HG02840 (cell line): ENCODE results near the gene IL17D.
"Not testable (repeated sequence)": the region's sequence is repeated elsewhere in the genome, so short reads cannot be mapped to it uniquely, and the experiment has no call there.

Experiments
- ATAC-seq: cut with Tn5 transposase; IDR thresholded peaks from one replicate; pipeline ENCODE4 v1.9.1; 2021; ENCODE audit warnings: mild to moderate bottlenecking, moderate library complexity, moderate number of reproducible peaks; ENCODE audit not compliant: unreplicated experiment, low FRiP score

IL17D gene

DNA sequence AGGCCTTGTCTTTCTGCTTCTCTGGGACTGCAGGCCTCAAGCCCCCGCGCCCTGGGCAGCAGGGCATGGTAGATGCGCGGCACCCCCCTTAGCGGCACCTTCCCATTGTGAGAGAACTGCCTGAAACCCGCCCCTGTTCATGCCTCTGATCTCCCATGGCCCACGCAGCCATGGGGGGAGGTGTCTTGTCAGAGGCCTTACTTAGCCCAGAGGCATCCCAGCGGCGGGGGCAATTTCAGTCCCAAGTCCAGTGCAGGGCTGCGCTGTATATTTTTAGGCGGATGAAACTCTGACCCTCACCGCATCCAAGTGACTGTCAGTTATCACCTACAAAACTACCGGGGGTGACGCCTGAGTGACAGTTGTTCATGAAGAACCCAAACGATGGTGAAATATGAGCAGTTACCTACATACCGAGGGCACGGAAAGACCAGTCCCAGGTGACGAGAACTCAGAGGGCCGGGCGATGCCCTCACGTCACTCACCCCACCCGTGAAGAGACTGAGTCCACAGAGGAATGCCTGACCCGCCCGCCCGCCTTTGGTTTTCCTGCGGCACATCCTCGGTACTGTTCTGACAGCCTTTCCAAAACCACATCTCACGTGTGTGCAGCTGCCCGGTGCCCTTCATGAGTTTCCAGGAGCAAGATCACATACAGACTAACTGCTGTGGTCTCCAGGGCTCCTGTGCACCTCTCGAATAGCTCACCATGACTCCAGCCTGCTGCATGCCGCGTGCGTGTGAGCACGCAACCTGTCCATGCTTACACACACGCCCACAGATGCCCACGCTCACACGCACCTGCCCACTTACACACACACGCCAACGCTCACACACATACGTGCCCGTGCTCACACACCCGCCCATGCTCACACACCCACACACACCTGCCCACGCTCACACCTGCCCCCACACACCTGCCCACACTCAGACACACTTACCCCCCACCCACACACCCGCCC lies 14.4 kb downstream of the IL17D start:
- no peak for ATAC-seq

DNA sequence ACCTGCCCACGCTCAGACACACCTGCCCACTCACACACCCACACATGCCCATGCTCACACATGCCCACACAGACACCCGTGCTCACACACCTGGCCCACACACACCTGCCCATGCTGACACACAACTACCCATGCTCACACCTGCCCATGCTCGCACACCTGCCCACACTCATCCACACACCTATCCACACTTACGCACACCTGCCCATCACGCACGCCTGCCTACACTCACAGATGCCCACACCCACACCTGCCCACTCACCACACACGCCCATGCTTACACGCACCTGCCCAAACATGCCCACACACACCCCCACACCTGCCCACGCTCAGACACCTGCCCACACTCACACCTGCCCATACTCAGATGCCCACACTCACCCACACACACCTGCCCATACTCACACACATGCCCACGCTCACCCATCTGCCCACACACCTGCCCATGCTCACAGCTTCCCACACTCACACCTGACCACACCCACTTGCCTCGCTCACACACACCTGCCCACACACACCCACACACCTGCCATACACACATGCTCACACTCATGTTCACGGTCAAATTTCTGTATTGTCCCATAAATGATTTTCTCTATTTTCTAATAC lies 15.6 kb downstream of the IL17D start:
- ATAC-seq, result no peak

DNA sequence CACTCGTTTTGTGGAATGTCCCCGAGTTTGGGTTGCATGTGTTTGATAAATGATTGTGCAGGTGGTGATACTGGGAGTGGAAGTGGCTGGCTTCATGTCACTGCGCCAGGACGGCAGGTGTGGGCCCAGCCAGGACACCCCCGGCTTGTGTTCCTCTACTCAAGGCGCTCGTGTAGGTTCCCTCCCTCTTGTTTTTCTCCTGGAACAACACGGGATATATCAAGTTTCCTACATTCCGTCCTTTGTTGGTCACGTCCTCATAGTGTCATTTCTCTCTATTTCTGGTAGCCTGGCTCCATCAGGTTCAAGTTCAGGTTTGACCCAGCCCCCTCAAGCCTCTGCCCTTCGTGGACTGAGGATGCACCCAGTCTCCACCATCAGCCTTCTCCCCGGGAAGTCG lies 16.3 kb downstream of the IL17D start:
- ATAC-seq, result no peak

DNA sequence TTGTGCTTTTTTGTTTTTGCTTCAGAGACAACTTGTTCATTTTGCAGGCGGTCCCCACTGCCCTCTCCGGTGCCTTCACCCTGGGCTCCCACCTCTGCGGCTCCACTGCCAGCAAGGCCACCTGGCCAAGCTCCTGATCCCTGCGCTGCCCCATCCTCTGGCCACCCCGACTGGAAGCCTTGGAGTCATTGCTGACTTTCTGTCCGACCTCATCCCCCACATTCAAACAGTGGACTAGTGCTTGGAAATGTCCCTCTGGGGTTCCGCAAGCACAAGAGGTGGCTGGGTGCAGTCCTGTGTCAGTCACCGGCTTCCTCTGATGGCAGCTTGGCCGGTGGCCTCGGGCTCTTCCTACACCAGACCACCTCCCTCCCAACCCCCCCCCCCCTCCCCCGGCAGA lies 17.0 kb downstream of the IL17D start:
- no peak for ATAC-seq

DNA sequence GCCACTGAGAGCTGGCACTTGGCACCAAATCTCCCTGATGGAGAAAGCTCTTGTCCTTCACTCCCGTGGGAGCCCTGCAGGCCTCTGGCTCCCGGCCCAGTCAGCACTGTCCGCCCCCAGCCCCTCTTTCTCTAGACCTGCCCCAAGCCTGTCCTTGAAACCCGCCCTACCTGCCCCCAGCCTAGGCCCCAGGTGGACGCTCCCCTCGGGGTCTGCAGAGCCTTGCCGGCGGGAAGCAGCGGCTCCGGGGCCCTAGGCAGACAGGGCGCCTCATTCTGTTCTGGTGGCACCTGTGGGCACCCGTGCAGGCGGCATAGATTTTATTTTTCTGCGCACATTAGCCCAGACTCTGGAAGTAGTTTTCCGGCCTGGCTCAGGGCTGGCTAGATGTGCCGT lies 17.6 kb downstream of the IL17D start:
- no peak for ATAC-seq

DNA sequence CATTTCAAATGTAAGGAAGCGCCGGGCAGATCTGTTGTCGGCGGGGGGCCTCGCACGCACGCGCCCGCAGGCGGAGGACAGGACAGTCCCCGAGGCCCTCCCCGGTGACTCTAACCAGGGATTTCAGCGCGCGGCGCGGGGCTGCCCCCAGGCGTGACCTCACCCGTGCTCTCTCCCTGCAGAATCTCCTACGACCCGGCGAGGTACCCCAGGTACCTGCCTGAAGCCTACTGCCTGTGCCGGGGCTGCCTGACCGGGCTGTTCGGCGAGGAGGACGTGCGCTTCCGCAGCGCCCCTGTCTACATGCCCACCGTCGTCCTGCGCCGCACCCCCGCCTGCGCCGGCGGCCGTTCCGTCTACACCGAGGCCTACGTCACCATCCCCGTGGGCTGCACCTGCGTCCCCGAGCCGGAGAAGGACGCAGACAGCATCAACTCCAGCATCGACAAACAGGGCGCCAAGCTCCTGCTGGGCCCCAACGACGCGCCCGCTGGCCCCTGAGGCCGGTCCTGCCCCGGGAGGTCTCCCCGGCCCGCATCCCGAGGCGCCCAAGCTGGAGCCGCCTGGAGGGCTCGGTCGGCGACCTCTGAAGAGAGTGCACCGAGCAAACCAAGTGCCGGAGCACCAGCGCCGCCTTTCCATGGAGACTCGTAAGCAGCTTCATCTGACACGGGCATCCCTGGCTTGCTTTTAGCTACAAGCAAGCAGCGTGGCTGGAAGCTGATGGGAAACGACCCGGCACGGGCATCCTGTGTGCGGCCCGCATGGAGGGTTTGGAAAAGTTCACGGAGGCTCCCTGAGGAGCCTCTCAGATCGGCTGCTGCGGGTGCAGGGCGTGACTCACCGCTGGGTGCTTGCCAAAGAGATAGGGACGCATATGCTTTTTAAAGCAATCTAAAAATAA lies 18.2 kb downstream of the IL17D start:
- no peak for ATAC-seq

DNA sequence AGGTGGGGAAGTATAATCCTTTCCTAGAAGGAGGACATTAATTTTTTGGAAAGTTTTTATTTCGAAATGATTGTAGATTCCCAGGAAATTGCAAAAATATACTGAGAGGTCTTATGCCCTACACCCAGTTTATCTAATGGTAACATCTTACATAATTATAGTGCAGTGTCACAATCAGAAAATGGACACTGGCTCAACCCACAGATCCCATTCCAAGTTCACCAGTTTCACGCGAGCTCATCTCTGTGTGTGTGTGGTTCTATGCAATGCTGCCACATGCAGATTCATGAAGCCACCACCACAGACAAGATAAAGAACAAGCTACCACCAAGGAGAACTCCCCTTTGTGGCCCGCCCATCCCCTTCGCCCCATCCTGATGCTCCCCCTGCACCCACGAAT lies 24.4 kb downstream of the IL17D start:
- ATAC-seq, result no peak

DNA sequence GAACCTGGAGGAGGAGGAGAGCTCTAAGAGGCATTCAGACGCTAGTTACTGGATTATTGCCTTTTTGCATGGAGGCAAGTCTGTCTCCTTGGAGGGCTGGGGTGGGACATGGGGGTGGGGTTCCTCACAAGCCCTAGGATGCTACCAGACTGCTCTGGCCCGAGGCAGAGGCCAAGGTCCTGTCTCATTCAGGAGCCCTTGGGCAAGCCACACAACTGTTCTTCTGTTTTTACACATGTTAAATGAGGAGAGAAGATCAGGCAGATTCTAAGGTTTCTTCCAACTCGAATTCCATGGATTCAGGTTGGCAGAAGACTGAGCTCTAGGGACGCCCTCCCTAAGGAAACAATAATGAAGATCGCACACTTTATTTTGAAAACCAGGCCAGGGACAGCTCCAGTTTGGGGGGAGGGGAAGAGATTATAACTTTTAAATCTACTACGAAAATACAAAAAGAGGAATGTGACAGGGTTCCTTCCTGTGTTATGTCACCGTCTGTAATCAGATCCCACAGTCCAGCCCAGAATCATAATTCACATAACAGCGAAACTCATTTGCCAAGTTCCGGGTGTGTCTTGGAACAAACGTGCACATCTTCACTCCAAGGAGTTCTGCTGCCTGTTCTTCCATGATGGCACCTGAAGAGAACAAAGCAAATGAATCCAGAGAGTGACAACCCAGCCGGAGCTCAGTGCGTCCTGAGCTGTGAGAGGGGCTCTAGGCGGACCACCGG lies 25.2 kb downstream of the IL17D start:
- ATAC-seq, result no peak

DNA sequence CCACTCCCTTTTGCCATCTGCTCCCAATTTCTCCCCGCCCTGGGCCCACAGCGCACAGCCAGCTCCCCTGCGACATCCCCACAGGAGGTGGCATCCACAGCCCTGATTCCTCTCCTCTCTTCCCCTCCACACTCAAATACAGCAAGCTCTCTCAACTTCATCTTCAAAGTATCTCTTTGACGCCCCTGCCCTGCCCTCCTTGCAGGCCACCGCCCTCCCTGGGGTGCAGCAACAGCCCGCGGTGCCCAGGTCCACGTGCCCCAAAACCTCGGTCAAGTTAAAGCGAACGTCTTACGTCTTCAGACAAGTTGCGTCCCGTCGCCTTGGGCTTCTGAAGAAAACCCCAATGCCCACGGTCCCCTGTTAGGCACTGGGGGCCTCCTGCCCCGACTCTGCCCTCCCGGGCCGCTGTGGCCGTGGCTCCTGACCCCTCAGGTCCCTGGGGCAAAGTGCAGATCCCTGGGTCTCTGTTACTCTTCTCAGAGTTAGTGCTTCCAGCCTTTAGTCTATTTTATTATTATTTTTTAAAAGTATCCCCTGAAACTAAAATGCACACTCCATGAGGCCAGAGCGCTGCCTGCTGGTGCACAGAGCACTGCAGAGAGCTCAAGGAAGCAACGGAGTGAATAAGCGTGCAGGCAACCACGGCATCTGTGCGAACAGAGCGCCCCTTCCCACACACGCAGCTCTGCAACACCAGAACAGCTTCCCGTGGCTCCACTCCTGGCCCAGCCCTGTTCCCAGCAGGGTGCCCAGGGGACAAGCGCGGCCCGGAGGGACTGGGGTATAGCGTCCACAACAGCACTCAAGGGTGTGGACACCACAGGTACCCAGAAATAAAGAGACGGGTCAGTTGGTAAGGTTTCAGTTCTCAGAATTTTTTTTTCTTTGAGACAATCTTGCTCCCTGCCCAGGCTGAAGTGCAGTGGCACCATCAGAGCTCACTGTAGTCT lies 26.4 kb downstream of the IL17D start:
- ATAC-seq, result no peak

DNA sequence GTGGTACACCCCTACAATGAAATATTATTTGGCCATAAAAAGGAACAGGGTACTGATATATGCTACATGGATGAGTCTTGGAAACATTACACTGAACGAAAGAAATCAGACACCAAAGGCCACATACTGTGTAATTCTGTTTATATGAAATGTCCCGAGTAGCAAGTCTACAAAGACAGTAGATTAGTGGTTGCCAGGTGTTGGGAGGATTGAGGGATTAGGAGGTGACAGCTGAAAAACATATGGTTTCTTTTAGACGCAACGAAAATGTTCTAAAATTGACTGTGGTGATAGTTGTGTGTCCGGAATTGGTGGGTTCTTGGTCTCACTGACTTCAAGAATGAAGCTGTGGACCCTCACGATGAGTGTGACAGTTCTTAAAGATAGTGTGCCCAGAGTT lies 35.1 kb downstream of the IL17D start:
- ATAC-seq, result no peak

DNA sequence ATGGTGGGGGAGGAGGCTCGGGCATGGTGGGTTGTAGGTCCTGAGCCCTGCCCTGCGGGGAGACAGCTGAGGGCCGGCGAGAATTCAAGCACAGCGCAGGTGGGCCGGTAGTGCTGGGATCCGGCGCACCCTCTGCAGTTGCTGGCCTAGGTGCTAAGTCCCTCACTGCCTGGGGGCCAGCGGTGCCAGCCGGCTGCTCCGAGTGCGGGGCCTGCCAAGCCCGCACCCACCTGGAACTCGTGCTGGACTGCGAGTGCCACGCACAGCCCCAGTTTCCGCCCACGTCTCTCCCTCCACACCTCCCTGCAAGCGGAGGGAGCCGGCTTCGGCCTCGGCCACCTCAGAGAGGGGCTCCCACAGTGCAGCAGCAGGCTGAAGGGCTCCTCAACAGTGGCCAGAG lies 36.5 kb downstream of the IL17D start:
- no peak for ATAC-seq

DNA sequence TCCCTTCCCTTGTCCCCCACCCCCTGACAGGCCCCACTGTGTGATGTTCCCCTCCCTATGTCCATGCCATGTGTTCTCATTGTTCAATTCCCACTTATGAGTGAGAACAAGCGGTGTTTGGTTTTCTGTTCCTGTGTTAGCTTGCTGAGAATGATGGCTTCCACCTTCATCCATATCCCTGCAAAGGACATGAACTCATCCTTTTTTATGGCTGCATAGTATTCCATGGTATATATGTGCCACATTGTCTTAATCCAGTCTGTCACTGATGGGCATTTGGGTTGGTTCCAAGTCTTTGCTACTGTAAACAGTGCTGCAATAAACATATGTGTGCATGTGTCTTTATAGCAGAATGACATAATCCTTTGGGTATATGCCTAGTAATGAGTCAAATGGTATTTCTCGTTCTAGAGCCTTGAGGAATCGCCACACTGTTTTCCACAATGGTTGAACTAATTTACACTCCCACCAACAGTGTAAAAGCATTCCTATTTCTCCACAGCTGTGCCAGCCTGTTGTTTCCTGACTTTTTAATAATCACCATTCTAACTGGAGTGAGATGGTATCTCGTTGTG lies 40.4 kb downstream of the IL17D start:
- not testable (repeated sequence) for ATAC-seq

DNA sequence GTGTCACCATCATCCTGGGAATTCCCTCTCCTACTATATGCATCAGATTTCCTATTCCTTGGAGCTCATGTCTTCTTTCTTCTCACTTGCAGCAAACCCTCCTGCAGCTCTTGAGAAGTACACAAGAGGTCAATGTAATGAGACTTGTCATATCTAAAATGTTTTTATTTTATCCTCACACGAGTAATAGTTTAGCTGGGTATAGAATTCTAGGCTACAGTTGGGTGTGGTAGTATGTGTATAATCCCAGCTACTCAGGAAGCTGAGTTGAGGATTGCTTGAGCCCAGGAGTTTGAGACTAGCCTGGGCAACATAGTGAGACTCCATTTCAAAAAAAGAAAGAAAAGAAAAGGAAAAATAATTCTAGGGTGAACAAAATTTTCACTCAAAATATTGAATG lies 45.9 kb downstream of the IL17D start:
- no peak for ATAC-seq

DNA sequence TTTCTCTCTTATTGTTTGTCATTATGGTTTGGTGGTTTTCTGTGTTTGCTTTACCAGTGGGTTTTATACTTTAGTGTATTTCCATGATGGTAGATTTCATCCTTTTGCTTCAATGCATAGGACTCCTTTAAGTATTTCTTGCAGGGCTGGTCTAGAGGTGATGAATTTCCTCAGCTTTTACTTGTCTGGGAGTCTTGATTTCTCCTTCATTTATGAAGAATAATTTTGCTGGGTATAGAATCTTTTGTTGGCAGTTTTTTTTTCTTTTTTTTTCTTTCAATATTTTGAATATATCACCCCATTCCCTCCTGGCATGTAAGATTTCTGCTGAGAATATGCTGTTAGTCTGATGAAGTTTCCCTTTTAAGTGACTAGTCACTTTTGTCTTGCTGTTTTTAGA lies 50.5 kb downstream of the IL17D start:
- ATAC-seq, result no peak

DNA sequence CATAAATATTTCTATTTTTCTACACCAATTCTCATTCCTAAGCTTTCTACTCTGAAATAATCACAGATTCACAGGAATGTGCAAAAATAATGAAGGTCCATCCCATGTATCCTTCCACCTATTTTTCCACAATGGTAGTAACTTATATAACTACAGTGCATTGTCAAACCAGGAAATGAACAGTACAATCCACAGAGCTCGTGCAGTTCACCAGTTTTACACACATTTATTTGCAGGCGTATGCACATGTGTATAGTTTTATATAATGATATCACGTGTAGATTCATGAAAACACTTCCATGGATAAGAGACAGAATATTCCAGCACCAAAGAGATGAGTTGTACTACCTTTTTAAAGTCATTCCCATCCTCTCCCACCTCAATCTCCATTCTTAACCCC lies 57.4 kb downstream of the IL17D start:
- no peak for ATAC-seq

DNA sequence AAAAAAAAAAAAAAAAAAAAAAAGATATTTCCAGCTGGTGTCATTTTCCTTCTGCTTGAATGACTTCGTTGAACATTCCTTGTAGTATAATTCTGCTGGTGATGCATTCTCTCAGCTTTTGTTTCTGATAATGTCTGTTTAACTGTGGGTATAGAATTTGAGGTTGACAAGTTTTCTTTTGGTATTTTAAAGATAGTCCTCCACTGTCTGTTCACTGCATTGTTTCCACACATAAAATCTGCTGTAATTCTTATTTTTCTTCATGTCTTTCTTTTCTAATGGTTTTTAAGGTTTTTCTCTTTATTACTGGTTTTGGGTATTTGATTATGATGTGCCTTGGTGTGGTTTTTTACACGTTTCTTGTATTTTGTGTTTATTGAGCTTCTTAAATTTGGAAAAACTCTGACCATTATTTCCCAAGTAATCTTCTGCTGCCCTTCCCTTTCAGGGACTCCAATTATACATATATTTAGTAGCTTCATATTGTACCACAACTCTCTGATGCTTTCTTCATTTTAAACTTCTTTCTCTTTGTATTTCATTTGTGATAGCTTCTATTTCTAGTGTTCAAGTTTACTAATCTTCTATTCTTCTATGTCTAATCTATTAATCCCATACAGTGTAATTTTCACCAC lies 63.9 kb downstream of the IL17D start:
- no peak for ATAC-seq

DNA sequence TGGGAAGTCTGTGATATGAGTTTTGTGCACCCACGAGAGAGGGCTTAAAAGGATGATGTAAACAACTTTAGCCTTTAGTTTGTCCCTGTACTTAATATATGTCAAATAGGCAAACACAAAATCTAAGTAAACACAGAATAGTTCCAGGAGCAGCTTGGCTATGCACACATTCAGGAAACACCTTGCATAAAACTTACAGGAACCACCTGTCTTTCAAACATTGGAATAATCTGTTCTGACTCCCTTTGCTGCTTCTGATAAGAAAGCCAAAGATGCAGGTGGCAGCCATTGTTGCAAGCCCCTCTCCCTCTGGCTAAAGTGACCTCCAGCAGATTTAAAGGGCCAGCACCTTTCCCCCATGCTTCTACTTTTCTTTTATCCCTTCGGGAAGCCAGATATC lies 65.6 kb downstream of the IL17D start:
- no peak for ATAC-seq

DNA sequence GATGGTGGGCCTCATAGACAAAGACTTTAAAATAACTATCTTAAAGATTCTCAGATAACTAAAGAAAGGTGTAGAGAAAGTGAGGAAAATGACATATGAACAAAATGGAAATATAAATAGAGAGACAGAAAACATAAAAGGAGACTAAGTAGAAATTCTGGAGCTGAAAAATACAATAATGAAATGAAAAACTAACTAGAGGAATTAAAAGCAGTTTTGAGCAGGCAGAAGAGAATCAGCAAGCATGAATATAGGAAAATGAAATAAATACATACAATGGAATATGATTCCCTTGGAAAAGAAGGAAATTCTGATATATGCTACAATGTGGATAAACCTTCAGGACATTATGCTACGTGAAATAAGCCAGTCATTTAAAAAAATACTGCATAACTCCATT lies 66.3 kb downstream of the IL17D start:
- no peak for ATAC-seq
